GM12874 (cell line): ENCODE results near the gene MTAP.

Source experiments
- TF ChIP-seq, protein P1 (sequence below): IDR thresholded peaks from 2 replicates; pipeline ENCODE4 v1.5.1; 2011; ENCODE audit warnings: low read depth, mild to moderate bottlenecking, control low read depth, low read length, moderate library complexity; ENCODE audit not compliant: insufficient read depth

MTAP gene

DNA sequence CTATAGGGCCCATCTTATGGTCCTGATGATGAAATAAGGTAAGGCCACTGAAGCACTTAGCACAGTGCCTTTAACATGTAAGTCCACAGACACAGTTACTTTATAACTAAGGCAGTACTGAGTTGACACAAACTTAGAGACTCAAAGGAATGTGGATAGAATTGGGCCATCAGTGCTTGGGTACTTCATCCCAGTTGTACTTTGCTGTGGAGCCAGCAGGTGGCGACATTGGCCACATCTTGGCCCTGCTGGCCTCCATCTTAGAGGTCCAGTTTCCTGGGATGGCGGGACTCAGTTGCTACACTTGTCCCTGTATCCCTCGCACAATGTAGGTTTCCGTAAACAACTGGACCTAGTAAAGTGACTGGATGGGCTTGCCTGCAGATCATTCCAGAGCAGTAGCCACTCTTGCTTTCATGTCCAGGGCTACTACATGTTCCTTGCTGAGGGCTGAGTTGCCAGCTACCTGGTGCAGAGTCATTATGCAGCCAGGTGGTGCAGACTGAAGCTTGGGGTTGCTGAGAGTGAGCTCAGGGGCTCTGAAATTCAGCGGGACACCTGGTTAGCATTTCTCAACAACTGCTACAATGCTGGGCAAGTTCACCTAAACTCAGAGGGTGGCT, 10.6 kb downstream of the MTAP start:
- TF ChIP-seq, protein P1, sequence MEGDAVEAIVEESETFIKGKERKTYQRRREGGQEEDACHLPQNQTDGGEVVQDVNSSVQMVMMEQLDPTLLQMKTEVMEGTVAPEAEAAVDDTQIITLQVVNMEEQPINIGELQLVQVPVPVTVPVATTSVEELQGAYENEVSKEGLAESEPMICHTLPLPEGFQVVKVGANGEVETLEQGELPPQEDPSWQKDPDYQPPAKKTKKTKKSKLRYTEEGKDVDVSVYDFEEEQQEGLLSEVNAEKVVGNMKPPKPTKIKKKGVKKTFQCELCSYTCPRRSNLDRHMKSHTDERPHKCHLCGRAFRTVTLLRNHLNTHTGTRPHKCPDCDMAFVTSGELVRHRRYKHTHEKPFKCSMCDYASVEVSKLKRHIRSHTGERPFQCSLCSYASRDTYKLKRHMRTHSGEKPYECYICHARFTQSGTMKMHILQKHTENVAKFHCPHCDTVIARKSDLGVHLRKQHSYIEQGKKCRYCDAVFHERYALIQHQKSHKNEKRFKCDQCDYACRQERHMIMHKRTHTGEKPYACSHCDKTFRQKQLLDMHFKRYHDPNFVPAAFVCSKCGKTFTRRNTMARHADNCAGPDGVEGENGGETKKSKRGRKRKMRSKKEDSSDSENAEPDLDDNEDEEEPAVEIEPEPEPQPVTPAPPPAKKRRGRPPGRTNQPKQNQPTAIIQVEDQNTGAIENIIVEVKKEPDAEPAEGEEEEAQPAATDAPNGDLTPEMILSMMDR: peak; percentile 86

DNA sequence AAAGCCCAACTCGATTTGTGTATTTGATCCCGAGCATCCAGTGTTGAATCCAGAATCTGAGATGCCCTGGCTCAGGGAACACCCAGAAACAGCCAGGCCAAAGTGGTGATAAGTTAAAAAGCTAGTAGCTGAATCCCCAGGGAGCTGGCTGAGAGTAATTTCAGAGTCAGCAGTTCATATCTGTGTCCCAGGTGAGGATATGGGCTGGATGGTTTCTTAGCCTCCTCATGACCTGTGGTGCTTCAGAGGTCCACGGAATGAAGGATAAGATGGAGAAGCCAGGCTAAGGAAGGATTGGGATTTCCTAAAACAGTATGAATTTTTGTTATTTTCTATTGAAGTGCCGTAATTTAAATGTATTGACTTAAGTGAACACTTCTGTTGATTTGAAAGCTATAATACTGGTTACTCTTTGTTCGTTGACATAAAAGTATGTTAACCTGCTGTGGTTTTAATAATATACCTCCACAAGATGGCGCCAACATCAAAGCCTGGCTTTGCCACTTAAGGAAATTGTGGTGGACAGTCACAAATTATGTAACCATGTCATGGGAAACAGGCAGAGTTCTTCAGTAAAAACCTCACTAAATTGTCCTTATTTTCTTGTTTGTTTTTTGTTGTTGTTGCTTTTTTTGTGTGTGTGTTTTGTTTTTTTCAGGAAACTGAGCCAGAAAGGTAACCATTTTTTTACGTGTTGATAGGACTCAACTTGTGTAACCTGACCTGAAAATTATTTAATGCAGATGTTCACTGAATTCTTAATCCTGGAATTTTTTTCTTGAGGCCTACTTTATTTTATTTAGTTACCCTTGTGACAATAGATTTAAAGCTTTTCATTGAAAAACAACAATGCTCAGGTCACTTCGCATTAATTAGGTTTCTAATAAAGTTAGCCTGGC, 11.4 kb downstream of the MTAP start:
- TF ChIP-seq, protein P1: peak; percentile 47; the same call in 1 of the 2 replicates

DNA sequence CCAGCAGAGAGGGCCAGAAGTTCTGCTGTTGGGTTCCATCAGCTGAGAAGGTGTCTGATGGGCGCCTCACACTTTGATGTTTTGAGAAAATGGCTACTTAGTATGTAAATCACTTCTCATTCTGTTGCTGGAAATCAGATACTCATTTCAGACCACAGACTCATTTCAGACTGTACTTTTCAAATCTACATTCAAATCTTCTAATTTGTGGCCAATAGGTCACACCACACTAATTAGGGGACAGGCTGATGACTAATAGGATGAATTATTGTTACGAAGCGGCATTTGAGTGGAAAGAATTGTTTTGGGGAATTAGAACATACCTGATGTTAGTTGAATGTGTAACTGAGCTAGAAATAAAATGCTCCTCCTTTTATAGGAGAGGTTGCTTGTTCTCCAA, 13.2 kb downstream of the MTAP start:
- TF ChIP-seq, protein P1: no peak

DNA sequence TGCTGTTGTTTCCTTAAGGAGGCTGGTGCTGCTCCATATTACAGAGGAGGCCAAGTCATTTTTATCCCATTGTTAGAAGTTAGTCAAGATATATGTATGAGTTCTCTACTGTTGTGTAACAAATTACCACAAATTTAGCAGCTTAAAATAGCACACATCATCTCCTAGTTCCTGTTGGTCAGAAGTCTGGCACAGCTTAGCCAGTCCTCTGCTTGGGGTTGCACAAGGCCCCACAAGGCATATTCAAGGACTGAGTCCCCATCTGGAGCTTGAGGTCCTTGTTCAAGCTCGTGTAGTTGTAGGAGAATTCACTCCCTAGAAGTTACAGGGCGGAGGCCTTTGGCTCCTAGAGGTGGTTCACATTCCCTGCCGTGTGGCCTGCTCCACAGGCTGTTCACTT, 14.7 kb downstream of the MTAP start:
- TF ChIP-seq, protein P1: no peak

DNA sequence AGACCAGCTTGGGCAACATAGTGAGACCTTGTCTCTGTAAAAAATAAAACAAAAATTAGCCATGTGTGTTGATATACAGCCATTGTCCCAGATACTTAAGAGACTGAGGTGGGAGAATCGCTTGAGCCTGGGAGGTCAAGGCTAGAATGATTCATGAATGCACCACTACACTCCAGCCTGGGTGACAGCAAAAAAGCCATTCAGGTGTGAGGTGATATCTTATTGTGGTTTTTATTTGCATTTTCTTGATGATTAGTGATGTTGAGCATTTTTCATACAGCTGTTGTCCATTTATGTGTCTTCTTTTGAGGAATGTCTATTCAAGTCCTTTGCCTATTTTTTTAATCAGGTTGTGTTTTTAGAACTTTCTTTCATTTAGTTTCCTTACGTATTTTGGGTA, 23.2 kb downstream of the MTAP start:
- TF ChIP-seq, protein P1: no peak

DNA sequence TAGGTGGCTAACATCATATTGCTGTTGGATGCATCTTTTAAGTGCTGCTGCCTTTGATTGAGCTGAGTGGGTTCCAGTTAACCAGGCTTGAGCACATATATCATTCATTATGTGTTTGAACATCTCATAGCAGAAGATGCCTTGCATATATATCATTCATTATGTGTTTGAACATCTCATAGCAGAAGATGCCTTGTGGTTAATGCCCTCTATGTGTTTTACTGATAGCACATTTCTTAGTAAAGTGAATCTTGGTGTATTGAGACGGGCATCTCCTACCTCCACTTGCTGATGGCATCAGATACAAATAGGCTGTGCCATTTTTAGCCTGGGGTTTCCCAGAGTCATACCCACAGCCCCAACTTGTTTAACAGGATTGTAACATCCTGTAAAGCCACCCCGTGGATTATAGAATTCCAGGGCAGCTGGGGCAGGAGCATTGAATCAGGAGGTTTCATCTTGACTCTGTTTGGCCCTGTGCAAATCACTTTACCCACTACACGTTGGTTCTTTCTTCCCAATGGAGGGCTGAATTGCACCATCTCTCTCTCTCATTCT, 26.5 kb downstream of the MTAP start:
- TF ChIP-seq, protein P1: no peak

DNA sequence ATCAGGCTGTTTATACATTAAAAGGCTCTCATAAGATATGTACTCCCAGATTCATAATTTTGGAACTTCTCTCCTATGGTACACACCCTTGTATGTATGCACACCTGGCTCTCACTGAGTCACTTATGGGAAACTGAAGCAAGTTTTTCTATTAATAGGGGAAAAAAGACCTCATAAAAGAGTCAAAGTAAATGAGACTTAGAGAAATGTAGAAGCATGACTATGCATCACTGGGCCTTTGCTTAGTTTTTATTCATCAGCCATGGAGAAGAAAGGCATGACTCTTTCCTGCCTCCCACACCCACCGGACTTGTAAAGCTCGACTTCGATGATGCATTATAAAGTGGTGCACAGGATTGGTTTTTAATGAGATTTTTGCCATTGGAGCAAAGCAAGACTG, 28.2 kb downstream of the MTAP start:
- TF ChIP-seq, protein P1: no peak
